NCI-H345 (cell line): Measurements from ENCODE around the gene SPAG5.
A peak's percentile ranks its signal among the peaks of the same experiment; 100 is the strongest.

Source experiments
- DNase-seq: peaks from one replicate; lab custom pipeline; 2025; lab: John Stamatoyannopoulos, UW

The SPAG5 gene, protein sequence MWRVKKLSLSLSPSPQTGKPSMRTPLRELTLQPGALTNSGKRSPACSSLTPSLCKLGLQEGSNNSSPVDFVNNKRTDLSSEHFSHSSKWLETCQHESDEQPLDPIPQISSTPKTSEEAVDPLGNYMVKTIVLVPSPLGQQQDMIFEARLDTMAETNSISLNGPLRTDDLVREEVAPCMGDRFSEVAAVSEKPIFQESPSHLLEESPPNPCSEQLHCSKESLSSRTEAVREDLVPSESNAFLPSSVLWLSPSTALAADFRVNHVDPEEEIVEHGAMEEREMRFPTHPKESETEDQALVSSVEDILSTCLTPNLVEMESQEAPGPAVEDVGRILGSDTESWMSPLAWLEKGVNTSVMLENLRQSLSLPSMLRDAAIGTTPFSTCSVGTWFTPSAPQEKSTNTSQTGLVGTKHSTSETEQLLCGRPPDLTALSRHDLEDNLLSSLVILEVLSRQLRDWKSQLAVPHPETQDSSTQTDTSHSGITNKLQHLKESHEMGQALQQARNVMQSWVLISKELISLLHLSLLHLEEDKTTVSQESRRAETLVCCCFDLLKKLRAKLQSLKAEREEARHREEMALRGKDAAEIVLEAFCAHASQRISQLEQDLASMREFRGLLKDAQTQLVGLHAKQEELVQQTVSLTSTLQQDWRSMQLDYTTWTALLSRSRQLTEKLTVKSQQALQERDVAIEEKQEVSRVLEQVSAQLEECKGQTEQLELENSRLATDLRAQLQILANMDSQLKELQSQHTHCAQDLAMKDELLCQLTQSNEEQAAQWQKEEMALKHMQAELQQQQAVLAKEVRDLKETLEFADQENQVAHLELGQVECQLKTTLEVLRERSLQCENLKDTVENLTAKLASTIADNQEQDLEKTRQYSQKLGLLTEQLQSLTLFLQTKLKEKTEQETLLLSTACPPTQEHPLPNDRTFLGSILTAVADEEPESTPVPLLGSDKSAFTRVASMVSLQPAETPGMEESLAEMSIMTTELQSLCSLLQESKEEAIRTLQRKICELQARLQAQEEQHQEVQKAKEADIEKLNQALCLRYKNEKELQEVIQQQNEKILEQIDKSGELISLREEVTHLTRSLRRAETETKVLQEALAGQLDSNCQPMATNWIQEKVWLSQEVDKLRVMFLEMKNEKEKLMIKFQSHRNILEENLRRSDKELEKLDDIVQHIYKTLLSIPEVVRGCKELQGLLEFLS

DNA sequence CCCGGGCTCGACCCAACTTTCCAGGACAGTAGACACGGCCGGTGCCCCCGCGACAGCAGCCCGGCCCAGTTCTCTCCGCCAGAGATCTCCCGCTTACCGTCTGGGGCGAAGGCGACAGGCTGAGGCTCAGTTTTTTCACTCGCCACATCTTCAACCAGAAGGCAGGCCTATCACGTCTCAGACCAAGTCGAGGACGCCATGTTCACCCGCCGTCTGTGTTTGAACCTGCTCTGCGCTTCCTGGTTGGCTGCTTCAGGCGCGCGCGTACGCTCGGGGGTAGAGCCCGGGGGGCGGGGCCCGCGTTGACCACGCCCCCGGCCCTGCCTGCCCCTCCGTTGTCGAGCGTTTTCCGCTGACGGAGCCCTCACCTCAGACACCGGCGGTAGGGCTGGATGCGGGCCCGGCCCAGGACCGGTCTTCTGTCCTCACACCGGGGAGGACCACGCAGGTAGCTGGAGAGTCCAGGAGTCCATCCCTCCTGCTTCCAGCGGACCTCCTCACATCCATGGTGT lies at the start of gene SPAG5:
SPAG5 (minus strand) TSS at position 227 of the 512 bp plus-strand sequence; CDS start at position 148, 79 bp downstream.
- DNase-seq = peak; percentile 96

DNA sequence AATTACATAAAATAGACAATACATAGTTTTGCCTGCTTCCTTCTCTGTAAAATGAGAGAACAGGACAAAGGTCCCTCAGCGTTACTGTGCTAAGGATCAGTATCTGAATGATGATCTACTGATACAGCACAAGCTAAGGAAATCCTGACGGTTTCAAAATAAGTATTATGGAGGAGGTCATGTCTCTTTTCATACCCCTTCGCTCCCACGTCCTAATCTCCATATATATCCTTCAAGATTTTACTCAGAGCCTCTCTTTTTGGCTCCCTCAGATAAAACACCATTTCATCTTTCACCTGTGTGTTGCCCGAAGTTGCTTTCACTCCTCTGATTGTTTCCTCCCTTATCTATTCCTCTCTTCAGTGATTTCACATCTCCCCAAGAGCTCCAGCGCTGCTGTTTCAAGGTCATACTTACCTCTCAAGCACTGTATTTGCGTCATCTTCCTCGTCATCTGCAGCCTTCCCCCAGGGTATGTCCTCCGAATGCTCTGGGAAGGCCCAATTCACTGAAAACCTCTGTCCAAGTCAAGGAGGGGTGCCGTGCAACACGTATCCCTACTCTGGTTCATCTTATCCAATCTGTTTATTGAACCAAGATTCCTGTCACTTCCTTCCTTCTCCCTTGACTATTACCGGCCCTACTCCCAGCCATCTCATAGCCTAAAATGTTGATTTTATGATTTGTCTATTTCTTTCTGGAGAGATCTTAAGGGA lies 47.4 kb upstream of the SPAG5 start:
- DNase-seq = no peak

DNA sequence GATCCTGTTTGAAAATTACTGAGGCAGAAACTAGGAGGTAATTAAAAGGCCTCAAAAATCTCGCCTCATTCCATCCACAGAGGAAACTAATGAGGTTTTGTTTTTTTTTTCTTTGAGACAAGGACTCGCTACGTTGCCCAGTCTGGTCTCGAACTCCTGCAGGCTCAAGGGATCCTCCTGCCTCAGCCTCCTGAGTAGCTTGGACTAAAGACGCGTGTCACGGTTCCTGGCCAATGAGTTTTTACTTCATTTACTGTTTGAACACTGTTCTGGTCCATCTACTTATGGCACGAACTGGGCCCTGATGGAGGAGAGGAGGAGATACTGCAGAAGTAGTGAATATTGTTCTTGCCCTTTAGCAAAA lies 46.7 kb upstream of the SPAG5 start:
- DNase-seq = no peak

DNA sequence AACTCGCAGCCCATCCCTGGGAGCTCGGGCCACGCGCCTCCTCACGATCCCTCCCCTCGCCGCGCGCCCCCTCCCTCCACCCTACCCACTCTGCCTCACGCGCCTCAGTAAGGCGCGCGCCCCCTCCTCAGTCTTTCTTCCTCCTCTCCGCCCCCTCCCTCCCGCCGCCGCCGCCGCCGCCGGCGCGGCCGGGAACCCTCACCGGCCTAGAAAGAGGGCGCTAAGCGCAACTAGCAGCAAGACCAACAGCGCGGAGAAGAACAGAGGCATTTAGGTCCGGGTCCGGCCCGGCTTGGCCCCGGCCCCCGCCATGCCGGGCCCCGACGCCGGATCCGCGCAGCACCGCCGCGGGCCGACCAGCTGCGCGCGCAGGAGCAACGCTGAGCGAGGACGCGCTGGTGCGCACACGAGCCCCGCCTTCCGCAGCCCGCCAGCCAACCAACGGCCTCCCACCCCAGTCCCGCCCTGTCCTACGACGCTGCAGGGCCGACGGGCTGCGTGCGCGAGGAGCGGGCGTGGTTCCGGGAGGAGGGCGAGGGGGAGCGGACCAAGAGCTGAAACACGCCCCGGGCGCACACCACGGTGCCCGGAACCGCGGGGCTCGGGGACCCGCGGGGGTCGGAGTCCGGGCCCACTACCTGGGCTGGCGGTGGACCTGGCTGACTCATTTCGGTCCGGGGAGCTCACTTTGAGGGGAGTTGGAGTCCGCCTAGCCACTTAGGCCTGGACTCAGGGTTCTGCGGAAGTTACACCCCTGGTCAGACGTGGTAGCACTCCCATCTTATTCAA lies 46.2 kb upstream of the SPAG5 start, which contains the start of gene BLTP2:
BLTP2 (minus strand) TSS at position 372 of the 789 bp plus-strand sequence; CDS start at position 270, 102 bp downstream.
- peak; percentile 97 for DNase-seq

DNA sequence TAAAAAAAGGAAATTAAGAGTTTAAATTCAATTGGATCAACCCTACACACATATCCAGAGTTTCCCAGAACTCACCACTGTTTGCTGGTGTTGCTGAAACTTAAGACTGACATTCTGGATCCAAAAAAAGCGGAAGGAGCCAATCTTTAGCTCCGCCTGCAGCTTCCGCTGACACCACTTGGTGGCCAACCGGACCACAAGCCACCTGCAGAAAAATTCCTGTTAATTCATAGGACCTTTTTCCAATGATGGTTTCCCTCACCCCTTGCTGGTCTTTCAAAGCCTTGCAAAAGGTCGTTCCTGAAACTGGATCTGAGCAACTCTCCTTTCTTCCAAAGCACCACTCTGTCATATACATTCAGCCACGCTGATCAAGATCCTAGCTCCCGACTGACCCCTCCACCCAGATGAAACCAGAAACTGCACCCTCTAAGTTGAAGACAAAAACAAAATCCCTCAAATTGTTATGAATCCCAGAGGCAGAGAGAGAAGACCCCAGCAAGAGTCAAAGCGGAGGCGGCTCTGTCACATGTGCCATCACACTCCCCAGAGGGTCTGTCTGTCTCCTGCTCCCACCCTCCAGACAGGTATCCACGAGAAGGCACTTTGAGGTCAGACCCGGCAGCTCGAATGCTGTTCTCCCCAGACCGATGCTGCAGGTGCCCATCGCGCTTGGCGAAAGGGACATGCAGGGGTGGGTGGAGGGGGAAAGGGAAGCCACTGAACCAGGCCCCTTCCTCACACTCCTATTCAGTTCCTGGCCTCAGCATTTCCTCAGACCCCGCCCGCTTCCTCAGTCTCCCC lies 45.4 kb upstream of the SPAG5 start:
- peak; percentile 35 for DNase-seq

DNA sequence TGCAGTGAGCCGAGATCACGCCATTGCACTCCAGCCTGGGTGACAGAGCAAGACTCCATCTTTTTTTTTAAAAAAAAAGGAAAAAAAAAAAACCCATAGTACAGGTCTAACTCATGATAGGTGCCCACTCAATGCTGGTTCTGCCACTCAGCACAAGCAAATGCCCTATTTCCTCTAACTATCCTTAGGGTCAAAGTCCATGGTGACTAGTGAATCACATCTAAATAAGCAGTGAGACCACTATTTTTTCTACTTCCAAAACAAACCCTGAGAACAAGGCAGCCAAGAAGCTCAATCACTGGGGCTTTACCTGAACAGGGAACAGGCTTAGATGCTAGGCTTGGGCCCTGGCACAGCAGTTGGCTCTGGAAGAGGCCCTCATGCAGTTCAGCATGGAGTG lies 42.8 kb upstream of the SPAG5 start:
- DNase-seq = no peak

DNA sequence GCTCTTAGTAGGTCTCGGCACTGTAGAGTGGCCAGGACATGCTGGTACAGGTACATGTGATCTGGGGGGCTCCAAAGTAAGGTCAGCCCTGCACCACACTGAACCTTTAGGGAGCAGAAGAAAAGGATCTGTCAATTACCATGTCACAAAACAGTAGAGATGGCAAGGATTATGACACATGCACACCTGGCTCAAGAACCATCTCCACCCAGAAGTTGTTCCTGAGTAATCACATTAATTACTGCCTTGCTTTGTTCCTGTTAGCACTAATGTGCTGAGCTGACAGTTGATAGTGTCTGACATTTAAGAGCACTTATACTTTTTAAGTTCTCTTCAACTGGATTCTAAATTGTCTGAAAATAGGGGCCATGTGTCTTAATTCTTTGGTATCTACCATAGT lies 36.7 kb upstream of the SPAG5 start:
- DNase-seq = no peak

DNA sequence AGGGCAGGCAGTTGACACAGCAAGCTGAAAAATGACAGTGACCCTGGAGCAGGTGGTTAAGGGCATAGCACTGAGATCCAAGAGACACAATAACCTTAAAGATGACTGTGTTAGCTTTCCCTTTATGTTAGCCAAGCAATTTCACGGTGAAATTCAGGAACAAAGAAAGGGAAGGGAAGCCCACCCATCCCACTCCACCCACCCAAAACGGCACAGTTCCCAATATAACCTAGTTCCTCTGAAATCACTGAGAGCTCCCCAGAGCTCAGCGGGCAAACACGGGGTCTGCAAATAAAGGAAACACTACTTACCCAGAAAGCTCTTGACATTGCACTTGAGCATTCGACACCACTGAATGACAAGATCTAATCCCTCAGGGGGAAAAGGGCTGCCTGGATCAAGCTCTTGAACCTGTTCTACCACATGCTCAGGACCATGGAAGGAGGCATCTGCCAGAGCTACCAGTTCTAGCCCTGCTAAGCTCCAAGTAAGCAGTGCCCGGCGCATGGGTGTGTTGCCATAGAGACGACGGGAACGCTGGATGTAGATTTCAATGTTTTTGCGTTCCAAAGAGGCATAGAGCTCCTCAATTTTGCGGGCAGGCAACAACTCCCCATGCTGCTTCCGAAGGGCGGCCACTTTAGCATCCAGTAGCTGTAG lies 35.5 kb upstream of the SPAG5 start:
- DNase-seq = peak; percentile 38

DNA sequence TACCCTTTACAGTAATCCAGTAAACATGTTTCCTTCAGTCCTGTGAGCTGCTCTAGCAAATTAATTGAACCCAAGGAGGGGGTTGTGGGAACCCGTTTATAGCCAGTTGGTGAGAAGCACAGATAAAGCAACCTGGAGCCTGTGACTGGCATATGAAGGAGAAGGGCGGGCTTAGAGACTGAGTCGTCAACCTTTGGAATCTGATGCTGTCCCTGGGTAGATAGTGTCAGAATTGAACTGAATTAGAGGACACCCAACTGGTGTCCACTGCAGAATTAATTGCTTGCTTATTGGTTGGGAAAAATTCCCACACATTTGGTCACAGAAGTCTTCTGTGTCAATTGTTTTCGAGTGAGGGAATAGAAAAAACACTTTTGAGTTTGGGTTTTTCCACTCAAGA lies 28.0 kb upstream of the SPAG5 start:
- DNase-seq = no peak

DNA sequence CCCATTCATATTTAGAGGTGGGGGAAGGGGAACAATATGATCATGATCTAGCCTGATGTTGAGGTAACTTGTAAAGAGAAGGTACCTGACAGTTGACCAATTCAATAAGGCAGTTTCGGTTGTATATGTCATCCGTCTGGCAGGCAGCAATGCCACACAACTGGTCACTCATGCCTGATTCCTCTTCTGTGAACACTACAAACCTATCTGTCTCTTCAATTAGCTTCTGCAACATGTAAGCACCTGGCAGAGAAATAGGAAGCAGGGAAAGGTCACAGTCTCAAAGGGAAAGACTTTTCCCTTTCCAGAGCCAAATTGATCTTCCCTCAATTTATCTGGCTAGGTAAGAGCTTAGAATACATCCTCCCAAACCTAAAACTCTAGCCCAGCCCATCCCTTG lies 25.3 kb upstream of the SPAG5 start:
- DNase-seq = no peak

DNA sequence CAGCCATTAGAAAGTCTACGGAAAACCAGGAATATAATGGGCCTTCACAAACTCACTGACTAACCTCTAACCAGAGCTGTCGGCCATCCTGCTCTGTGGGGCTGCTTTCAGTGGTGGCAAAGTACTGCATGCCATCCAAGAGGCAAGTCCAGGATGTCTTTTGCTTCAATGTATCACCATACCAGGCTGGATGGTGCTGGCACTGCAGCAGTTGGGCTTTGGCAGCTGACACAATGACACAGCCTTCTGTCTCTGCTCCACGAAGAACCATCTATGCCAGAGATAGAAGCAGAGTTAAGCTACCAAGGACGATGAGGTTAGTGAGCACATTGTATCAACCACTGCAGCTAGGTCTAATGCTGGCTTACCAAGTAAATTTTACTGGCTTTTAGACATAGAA lies 24.9 kb upstream of the SPAG5 start:
- DNase-seq = no peak

DNA sequence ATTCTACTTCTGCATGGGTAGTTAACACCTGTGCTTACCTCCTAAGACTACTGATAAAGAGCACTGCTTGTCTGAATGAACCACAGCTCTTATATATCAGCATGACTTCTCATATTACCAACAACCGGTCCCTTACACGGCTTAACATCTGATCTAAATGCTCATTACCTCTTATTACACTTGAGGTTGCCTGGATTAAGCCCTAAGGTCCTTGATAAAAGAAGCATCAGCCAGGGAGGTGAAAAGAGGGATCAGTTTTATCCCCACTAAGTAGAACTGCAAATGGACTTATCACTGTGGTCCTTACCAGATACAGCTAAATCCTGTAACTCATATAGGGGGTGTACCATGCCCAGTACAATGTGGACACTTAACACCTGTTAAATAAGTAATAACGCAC lies 23.4 kb upstream of the SPAG5 start:
- no peak for DNase-seq

DNA sequence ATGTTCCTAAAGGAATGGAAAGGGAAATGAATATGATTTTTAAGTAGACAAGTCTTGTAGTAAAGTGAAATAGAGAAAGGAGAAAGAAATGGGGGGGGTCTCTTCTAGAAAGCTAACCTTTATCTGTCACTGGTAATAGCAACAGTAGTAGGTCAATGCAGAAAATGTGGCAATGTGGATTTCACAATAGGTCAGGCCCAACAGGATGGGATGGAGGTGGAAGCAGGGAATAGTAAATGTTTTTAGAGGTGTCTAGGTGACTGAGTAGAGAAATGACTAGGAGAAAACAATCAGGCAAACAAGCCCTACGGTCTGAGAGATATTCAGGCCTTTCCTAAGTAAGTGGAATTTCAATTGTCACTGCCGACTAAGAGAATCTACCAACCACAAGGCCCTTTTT lies 21.2 kb upstream of the SPAG5 start:
- no peak for DNase-seq

DNA sequence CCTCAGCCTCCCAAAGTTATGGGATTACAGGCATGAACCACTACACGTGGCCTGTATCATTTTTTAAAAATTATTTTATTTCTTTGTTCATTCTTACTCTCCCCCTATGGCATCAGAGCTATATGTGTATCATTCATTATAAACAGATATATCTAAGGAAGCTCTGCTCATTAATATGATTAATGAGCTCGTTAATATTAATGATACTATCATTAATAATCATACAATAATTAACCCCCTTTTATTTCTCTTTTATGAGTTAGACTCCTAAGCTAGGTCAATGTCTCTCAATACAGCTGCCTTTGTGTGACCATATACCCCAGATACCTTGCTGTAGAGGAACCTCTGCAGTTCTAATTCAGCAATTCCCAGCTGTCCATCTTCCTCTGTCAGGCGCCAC lies 19.6 kb upstream of the SPAG5 start:
- DNase-seq = no peak

DNA sequence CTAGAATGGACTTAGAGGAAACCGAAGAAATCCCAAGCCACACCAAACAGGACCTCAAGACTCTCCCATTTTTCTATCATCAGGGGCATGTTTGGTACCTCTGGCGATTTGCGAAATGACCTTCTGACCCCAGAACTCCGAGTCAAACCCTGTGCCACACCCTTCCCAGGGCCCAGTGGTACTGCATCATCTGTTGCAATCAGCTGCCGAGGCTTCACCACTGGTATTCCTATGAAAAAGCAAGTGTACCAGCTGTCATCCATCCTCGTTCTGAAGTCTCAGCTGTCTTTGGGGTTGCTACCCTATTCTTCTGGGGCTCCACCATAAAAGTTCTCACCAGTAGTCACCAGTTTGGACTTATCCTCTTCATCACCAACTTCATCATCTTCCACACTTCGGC lies 17.5 kb upstream of the SPAG5 start:
- DNase-seq = no peak

DNA sequence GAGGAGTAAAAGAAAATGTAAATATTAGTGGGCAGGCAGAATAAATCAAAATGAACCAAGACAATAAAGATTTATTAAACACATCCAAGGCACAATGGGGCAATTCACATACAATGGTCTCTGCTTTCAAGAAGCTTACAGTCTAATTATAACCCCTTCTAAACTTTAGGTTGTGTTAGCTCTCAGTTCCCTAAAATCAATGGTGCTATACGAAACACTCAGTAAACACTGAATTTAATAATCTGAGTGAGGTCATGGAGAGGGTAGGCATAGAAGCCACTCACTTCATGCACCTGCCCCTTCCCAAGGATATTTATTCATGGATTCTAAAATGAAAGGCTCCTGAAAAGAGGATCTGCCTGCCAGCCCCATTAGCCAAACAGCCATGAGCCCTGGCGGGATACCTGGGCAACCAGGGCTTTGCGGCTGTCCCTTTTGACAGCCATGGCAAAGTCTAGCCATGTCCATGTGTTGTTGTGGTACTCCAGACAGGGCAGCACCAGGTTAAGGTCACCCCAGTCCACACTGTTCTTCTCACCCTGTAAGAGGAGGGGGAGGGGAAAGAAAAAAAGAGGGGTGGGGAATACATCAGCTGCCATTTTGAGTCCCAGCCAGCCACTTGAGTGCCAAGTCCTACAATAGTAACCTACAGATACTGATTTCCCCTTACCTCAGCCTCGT lies 16.6 kb upstream of the SPAG5 start:
- DNase-seq = no peak

DNA sequence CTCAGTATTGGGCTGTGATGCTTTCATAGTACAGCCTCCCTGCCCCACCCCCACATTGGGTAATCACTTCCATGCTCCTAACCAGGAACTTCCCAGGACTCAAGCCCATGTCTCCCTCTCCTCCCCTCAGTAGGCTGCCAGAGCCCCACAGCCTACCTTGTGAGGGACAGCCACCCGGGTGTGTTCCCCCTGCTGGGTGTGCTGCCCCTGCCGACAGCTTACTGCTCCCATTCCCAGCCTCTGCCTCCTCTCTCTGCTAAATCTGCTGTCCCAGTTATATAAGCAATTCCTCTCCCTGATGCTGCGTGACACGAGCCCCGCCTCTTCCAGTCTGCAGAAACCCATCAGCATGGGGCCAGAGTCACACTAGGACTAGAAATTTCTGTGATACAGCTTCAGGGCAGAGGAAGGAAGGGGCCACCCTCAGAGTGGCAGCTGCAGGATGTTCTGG lies 15.1 kb upstream of the SPAG5 start, which contains the start of gene RSKR:
RSKR (minus strand) TSS at position 255 of the 451 bp plus-strand sequence; CDS start at position 231, 24 bp downstream.
- no peak for DNase-seq
